GM06990 (cell line): ENCODE results near the gene SPANXN2.
"Not testable (repeated sequence)": the region's sequence is repeated elsewhere in the genome, so short reads cannot be mapped to it uniquely, and the experiment has no call there.

ENCODE experiments used
- DNase-seq: peaks from one replicate; pipeline ENCODE4 v3.0.0-alpha.2; 2011; ENCODE audit not compliant: insufficient read length; ENCODE audit errors: extremely low read depth
- H3K27me3 ChIP-seq: replicated peaks from 2 replicates; pipeline ENCODE4 v1.6.0; 2011; ENCODE audit warnings: low read length; ENCODE audit not compliant: control insufficient read depth, insufficient read depth
- H3K36me3 ChIP-seq: 2 replicates; pipeline ENCODE4 v1.5.1; 2011; ENCODE audit warnings: low read length; ENCODE audit not compliant: control insufficient read depth, insufficient read depth
- H3K4me3 ChIP-seq: replicated peaks from 2 replicates; pipeline ENCODE4 v1.5.1; 2011; ENCODE audit warnings: low read depth, mild to moderate bottlenecking, control low read depth, low read length
- TF ChIP-seq, protein P1 (sequence below): IDR thresholded peaks from 2 replicates; pipeline ENCODE4 v1.5.1; 2011; ENCODE audit warnings: low read length, control low read depth, mild to moderate bottlenecking, inconsistent platforms; ENCODE audit not compliant: insufficient read depth, poor library complexity, severe bottlenecking

The SPANXN2 gene

GRCh38 chrX:143720652-143721051, at the start of gene SPANXN2:
TSS of gene SPANXN2 (minus strand) at chrX:143720752. CDS start at chrX:143720668, 84 bp downstream.
- H3K36me3 ChIP-seq, H3K27me3 ChIP-seq, H3K4me3 ChIP-seq, DNase-seq: not testable (repeated sequence)

DNA sequence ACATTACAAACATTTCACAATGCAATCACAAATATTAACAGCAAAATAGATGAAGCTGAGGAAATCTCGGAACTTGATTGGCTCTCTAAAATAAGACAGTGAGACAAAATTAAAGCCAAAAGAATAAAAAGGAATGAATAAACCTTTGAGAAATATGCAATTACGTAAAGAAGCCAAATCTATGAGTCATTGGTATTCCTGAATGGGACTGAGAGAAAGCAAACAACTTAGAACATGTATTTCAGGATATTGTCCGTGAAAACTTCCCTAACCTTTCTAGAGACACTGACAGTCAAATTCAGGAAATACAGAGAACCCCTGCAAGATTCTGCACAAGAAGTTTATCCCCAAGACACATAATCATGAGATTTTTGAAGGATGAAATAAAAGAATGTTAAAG, 48.4 kb upstream of the SPANXN2 start:
- Histone ChIP-seq H3K4me3 (no peak overlapping the region), H3K36me3 (no peaks in the 10 kb centered on the region), H3K27me3 (no peaks in the 10 kb centered on the region)
- TF ChIP-seq, protein P1, sequence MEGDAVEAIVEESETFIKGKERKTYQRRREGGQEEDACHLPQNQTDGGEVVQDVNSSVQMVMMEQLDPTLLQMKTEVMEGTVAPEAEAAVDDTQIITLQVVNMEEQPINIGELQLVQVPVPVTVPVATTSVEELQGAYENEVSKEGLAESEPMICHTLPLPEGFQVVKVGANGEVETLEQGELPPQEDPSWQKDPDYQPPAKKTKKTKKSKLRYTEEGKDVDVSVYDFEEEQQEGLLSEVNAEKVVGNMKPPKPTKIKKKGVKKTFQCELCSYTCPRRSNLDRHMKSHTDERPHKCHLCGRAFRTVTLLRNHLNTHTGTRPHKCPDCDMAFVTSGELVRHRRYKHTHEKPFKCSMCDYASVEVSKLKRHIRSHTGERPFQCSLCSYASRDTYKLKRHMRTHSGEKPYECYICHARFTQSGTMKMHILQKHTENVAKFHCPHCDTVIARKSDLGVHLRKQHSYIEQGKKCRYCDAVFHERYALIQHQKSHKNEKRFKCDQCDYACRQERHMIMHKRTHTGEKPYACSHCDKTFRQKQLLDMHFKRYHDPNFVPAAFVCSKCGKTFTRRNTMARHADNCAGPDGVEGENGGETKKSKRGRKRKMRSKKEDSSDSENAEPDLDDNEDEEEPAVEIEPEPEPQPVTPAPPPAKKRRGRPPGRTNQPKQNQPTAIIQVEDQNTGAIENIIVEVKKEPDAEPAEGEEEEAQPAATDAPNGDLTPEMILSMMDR, result no peak
- DNase-seq, result no peak

DNA sequence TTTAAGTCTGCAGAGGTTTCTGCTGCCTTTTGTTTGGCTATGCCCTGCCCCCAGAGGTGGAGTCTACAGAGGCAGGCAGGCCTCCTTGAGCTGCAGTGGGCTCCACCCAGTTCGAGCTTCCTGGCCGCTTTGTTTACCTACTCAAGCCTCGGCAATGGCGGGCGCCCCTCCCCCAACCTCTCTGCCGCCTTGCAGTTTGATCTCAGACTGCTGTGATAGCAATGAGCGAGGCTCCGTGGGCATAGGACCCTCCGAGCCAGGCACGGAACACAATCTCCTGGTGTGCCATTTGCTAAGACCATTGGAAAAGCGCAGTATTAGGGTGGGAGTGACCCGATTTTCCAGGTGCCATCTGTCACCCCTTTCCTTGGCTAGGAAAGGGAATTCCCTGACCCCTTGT, 47.2 kb upstream of the SPANXN2 start:
- not testable (repeated sequence) for H3K27me3 ChIP-seq, H3K4me3 ChIP-seq, H3K36me3 ChIP-seq, DNase-seq

DNA sequence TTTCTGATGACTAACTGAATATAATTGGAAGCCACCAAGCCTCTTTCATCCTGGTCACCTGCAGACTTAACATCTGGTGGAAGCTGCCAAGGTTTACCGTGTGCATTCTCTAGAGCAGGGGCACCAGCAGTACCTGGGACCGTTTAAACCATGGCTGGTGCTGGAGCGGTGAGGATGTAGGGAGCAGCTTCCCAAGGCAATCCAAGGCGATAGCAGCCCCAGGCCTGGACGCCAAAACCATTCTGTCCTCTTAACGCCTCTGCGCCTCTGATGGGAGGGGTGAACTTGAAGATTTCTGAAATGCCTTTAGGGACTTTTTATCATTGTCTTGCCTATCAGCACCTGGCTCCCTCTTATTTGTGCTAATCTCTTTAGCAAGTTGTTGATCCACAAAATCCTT, 37.3 kb upstream of the SPANXN2 start:
- TF ChIP-seq, protein P1, result no peak
- H3K36me3 ChIP-seq, result no peaks in the 10 kb centered on the region
- H3K27me3 ChIP-seq, result no peaks in the 10 kb centered on the region
- no peak for DNase-seq
- no peak overlapping the region for H3K4me3 ChIP-seq

GRCh38 chrX:143757375-143757774, 36.8 kb upstream of the SPANXN2 start:
- H3K4me3 ChIP-seq, result no peak overlapping the region
- TF ChIP-seq, protein P1, result no peak
- no peaks in the 10 kb centered on the region for H3K27me3 ChIP-seq
- DNase-seq, result no peak
- no peaks in the 10 kb centered on the region for H3K36me3 ChIP-seq

DNA sequence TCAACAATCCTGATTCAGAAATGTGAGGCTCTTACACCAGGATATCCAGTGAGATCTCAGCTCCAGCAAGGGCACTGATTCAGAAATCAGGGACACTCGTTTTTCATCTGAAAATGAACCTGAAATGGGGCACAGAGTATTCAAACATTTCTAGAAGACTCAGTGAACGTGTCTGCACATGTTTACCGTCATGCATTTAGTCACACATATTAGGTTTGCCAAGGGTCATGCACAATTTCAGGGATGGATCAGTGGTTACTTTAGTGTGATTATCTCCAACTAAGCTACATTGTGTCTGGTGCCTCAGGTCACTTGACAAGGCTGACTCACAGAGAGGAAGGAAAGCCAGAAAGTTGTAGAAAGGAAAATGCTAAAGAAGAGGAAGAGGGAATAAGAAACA, 33.6 kb upstream of the SPANXN2 start:
- DNase-seq, result no peak

GRCh38 chrX:143733866-143734265, 13.3 kb upstream of the SPANXN2 start:
- no peak overlapping the region for H3K4me3 ChIP-seq
- DNase-seq, result no peak
- H3K36me3 ChIP-seq, result no peaks in the 10 kb centered on the region
- H3K27me3 ChIP-seq, result no peaks in the 10 kb centered on the region
- TF ChIP-seq, protein P1, result no peak

More for the DNA sequence above, 33.6 kb upstream of the SPANXN2 start:
- Histone ChIP-seq H3K36me3 (no peaks in the 10 kb centered on the region), H3K4me3 (no peak overlapping the region), H3K27me3 (no peaks in the 10 kb centered on the region)
- TF ChIP-seq, protein P1, result no peak
